ENCODE results near the gene MED27. TPM values are rescaled to one million over a fixed set of nuclear protein-coding genes. Genes with fewer than 3 reads are reported as not detected.

The MED27 gene
- total RNA-seq, 1 experiment from 2014 or later = 30.4 TPM

DNA sequence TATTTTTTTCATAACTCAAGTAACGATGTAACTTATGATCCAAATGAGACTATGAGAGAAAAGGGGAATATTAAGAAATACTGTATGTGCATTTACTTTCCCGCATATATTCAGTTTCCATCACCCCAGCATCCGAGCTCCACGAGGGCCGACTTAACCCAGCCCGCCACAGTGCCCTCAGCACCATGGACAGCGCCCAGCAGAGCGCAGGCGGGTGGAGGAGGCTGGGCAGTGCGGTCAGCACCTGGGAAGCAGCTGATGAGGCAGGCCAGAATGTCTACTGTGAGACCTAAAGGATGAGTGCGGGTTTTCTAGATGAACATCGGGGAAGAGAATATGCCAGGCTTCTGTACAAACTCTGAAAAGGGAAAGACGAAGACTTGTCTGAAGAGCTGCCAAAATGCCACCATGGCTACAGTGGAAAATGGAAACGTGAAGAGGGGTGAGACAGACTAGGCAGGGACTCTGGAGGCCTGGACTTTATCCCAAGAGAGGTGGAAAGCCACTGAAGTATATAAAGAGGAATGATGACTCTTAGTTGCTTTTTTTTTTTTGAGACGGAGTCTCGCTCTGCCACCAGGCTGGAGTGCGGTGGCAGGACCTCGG, 34.5 kb upstream of the MED27 start:
- ChIA-PET CTCF (interaction anchor here (0.7 kb wide), 1 partner anchor 122 kb away, joined by 3 read pairs; no protein-coding TSS in a partner anchor), POLR2A (no interaction called here)
- DNase-seq = peak; percentile 71 to 85
- Histone ChIP-seq H3K4me1 (no peaks in the 10 kb centered on the region), H3K9me3 (no peaks in the 10 kb centered on the region), H3K36me3 (ENCODE audit: control insufficient read depth, insufficient read depth, low read length) (no peaks in the 10 kb centered on the region), H3K4me3 (ENCODE audit: low read depth, low read length) (no peak overlapping the region), H3K27me3 (replicated peaks; ENCODE audit: control insufficient read depth, insufficient read depth, low read length) (no peaks in the 10 kb centered on the region)
- BruUV-seq (replicated peaks) = no TSS peak
- H3K4me1 Mint-ChIP-seq (ENCODE audit: low read depth, unreplicated experiment) = no peaks in the 10 kb centered on the region
- H3K9me3 Mint-ChIP-seq (ENCODE audit: unreplicated experiment) = no peaks in the 10 kb centered on the region
- H3K36me3 Mint-ChIP-seq (ENCODE audit: insufficient read depth, unreplicated experiment) = no peaks in the 10 kb centered on the region
- no peak overlapping the region for H3K4me3 Mint-ChIP-seq (ENCODE audit: unreplicated experiment)
- intact Hi-C loops (cut with micrococcal nuclease; ENCODE audit: unreplicated experiment) = no loop called here
- H3K27ac Mint-ChIP-seq (ENCODE audit: unreplicated experiment) = no peak overlapping the region
- TF ChIP-seq, protein P1, sequence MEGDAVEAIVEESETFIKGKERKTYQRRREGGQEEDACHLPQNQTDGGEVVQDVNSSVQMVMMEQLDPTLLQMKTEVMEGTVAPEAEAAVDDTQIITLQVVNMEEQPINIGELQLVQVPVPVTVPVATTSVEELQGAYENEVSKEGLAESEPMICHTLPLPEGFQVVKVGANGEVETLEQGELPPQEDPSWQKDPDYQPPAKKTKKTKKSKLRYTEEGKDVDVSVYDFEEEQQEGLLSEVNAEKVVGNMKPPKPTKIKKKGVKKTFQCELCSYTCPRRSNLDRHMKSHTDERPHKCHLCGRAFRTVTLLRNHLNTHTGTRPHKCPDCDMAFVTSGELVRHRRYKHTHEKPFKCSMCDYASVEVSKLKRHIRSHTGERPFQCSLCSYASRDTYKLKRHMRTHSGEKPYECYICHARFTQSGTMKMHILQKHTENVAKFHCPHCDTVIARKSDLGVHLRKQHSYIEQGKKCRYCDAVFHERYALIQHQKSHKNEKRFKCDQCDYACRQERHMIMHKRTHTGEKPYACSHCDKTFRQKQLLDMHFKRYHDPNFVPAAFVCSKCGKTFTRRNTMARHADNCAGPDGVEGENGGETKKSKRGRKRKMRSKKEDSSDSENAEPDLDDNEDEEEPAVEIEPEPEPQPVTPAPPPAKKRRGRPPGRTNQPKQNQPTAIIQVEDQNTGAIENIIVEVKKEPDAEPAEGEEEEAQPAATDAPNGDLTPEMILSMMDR (IDR thresholded peaks at IDR 0.05; ENCODE audit: insufficient read depth in 1 of 2, low read depth in 1 of 2, low read length in 1 of 2, severe bottlenecking in 1 of 2, unreplicated experiment in 1 of 2) = no peak
- H3K27me3 Mint-ChIP-seq (ENCODE audit: insufficient read depth, unreplicated experiment) = peaks cover 28% of the 10 kb centered on the region

DNA sequence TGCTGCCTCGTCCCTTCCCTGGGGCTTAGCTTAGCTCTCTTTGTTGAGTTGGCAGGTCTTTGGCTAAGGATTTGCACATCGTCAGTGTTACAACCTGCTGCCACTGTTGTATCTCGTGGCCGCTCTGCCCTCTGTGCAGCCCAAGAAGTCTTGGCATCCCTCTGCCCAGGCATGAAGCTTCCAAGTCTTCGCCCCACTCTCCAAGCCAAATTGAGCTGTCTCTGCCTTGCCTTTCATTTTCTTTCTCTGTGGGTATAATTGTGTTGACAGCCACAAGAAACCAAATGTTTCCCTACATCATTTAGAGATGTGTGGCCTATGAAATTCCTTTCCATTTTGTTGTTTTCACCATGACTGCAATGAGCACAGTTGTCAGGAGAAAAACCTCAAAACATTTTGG, 29.6 kb upstream of the MED27 start:
- no peak overlapping the region for H3K27ac Mint-ChIP-seq (ENCODE audit: unreplicated experiment)
- CTCF ChIA-PET = interaction anchor here (0.5 to 0.6 kb wide), 2 partner anchors 301 to 304 kb away, joined by 3 to 4 read pairs; no protein-coding TSS in a partner anchor
- no peak overlapping the region for H3K4me3 ChIP-seq (ENCODE audit: low read depth, low read length)
- POLR2A ChIA-PET = no interaction called here
- intact Hi-C loops (cut with micrococcal nuclease; ENCODE audit: unreplicated experiment) = no loop called here
- H3K27me3 Mint-ChIP-seq (ENCODE audit: insufficient read depth, unreplicated experiment) = peaks cover 15% of the 10 kb centered on the region
- no peaks in the 10 kb centered on the region for H3K9me3 ChIP-seq
- H3K36me3 ChIP-seq (ENCODE audit: control insufficient read depth, insufficient read depth, low read length) = no peaks in the 10 kb centered on the region
- H3K4me1 ChIP-seq = no peaks in the 10 kb centered on the region
- H3K27me3 ChIP-seq (replicated peaks; ENCODE audit: control insufficient read depth, insufficient read depth, low read length) = no peaks in the 10 kb centered on the region
- no TSS peak for BruUV-seq (replicated peaks)
- H3K36me3 Mint-ChIP-seq (ENCODE audit: insufficient read depth, unreplicated experiment) = no peaks in the 10 kb centered on the region
- H3K4me3 Mint-ChIP-seq (ENCODE audit: unreplicated experiment) = no peak overlapping the region
- H3K4me1 Mint-ChIP-seq (ENCODE audit: low read depth, unreplicated experiment) = no peaks in the 10 kb centered on the region
- TF ChIP-seq, protein P1 (IDR thresholded peaks at IDR 0.05; ENCODE audit: insufficient read depth in 1 of 2, low read depth in 1 of 2, low read length in 1 of 2, severe bottlenecking in 1 of 2, unreplicated experiment in 1 of 2) = no peak
- DNase-seq = no peak
- H3K9me3 Mint-ChIP-seq (ENCODE audit: unreplicated experiment) = no peaks in the 10 kb centered on the region

DNA sequence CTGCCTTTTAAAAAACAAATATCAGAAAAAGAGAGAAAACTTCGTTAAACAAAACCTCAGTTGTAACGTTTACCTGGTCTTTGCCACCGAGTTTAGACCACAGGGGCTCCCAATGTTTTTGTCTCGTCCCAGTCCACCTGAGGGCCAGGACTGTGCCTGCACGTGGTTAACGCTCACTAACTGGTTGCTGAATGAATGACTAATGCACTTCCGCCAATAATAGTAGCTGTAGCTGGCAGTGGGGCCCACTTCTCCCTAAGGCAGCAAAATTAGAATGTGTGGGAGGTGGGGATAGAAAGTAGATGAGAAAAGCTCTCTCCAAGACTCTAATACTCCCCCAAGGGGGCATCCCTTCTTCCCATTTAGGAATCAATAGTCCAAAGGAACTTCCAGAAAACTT, 29.1 kb upstream of the MED27 start:
- Mint-ChIP-seq H3K4me1 (ENCODE audit: low read depth, unreplicated experiment) (no peaks in the 10 kb centered on the region), H3K27ac (ENCODE audit: unreplicated experiment) (no peak overlapping the region), H3K36me3 (ENCODE audit: insufficient read depth, unreplicated experiment) (no peaks in the 10 kb centered on the region), H3K4me3 (ENCODE audit: unreplicated experiment) (no peak overlapping the region), H3K9me3 (ENCODE audit: unreplicated experiment) (no peaks in the 10 kb centered on the region), H3K27me3 (ENCODE audit: insufficient read depth, unreplicated experiment) (peaks cover 11% of the 10 kb centered on the region)
- TF ChIP-seq, protein P1 (IDR thresholded peaks at IDR 0.05; ENCODE audit: insufficient read depth in 1 of 2, low read depth in 1 of 2, low read length in 1 of 2, severe bottlenecking in 1 of 2, unreplicated experiment in 1 of 2) = no peak
- H3K27me3 ChIP-seq (replicated peaks; ENCODE audit: control insufficient read depth, insufficient read depth, low read length) = no peaks in the 10 kb centered on the region
- POLR2A ChIA-PET = no interaction called here
- no peak overlapping the region for H3K4me3 ChIP-seq (ENCODE audit: low read depth, low read length)
- CTCF ChIA-PET = interaction anchor here (0.6 kb wide), 1 partner anchor 305 kb away, joined by 4 read pairs; no protein-coding TSS in a partner anchor
- DNase-seq = no peak
- H3K9me3 ChIP-seq = no peaks in the 10 kb centered on the region
- intact Hi-C loops (cut with micrococcal nuclease; ENCODE audit: unreplicated experiment) = no loop called here
- H3K36me3 ChIP-seq (ENCODE audit: control insufficient read depth, insufficient read depth, low read length) = no peaks in the 10 kb centered on the region
- H3K4me1 ChIP-seq = no peaks in the 10 kb centered on the region
- no TSS peak for BruUV-seq (replicated peaks)
